Testis (tissue), 2 donors: Measurements from ENCODE around the gene MNX1.

Experiments
- CTCF ChIP-seq, 3 experiments: fragments of 450-650 bp in 2 of 3; fragments of 200-600 bp in 1 of 3; sonication (generic) in 1 of 3; IDR thresholded peaks; one replicate each; pipeline ENCODE4 v1.5.1; 2016 to 2019; ENCODE audit warnings: antibody characterized with exemption in 3 of 3, mild to moderate bottlenecking in 2 of 3, moderate library complexity in 1 of 3
- POLR2A ChIP-seq: fragments of 450-650 bp; IDR thresholded peaks from one replicate; pipeline ENCODE4 v1.6.1; 2017; ENCODE audit warnings: antibody characterized with exemption, mild to moderate bottlenecking, moderate library complexity

DNA sequence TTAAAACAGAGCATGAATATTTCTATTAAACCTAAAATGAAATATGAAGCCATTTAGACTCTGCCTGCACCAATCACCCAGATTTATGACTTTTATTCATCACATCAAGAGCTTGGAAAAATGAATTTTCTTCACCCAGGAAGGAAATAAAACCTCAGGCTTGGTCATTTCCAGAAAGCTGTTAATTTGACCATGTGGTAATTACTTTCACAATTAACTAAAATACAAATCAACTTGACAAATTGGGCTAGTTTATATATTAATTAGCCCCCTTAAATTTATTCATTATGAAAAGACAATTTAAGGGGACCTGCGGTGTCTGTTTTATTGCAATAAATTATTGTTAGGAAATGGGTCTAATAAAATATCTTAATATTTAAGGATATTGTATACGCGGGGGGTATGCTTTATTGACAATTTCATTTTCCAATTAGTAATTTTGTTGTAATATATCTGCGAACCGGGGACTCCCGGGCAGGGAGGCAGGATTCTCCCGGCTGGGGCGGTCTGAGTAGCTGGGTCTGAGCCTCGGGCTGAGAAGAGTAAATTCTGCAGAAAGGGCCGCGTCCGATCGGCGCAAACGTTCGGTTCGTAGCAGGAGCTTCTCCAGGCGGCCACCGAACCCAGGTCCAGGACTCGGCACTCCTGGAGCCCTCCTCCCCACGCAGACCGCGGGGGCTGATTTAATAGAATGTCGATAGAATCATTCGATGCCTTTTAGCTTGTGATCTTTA is 9.4 kb upstream of the MNX1 start:
- TF ChIP-seq CTCF (IDR thresholded peaks at IDR 0.05) (no peak), POLR2A (no peak)
